GM21381 (cell line): ENCODE measurements around the gene CISH.

Source experiments
- ATAC-seq: cut with Tn5 transposase; IDR thresholded peaks from one replicate; pipeline ENCODE4 v1.9.1; 2021; ENCODE audit warnings: mild to moderate bottlenecking, moderate library complexity; ENCODE audit not compliant: unreplicated experiment

CISH gene

DNA sequence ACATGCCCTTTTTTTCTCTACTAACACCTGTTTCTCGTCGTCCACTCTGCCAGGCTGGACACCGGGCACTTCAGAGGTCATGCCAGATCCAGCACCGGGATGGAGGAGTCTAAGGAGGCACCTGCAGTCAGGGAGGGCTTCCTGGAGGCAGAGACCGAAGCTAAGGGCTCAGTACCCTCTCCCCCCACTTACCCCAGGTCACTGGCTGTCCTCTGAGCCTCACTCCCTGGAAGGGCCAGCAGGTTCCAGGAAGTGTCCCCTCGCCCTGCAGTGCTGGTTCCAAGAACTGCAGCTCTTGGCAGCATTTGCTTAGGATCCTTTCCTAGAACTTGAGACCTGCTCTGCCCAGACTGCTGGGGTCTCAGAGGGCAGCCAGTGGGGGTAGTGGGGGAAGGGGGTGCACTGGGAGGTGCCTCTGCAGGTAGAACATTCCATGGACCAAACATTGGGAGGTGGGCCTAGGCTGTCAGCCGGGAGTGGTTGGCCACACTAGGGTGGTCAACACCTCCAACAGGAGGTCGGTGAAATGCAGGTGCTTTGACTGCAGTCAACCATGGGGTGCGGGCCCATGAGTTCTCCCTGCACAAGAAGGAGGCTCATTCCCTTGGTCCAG lies 11.3 kb downstream of the CISH start:
- ATAC-seq, result no peak

DNA sequence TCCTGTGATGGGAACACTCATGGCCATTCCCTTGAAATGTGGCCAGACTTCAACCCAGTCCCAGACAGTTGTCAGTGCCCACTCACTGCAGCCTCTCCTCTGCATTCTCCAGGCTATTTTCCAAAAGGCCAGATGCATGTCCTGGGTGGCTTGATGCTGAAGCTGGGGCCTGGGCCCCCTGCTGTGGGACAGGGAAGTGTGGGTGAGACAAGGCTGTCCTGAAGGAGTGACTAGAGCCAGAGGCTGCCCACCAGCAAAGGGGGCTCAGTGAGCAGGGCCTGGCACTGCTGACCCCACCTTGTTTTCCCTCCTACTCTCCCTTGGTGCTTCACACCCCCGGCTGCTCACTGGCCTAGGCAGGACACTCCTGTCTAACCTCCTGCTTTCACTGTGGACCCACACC lies 11.9 kb downstream of the CISH start:
- no peak for ATAC-seq

DNA sequence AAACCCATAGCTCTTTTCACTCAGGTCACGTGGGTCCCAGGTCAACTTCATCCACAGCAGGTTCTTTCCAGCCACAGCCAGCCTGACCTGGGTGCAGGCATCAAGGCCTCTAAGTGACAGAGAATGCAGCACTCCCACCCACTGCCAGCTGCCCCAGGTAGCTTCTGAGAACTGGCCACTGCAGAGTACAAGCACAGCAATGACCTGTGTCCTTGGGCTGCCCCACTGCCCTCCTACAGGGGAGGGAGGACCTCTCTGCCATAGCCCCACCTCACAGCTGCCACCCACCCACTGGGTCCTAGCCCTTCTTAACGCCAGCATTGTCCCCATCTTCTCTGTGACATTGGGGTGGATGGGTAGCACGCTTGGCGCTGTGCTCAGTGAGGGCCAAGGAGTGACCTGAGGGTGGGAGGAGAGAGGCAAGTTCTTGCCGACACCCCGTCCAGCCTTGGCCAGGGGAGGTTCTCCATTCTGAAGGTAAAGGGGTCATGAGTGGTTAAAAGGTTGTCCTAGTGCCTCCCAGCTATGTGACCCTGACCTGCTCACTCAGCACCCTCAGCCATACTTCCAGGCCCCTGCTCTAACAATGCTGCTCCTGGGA lies 12.4 kb downstream of the CISH start:
- ATAC-seq, result no peak

DNA sequence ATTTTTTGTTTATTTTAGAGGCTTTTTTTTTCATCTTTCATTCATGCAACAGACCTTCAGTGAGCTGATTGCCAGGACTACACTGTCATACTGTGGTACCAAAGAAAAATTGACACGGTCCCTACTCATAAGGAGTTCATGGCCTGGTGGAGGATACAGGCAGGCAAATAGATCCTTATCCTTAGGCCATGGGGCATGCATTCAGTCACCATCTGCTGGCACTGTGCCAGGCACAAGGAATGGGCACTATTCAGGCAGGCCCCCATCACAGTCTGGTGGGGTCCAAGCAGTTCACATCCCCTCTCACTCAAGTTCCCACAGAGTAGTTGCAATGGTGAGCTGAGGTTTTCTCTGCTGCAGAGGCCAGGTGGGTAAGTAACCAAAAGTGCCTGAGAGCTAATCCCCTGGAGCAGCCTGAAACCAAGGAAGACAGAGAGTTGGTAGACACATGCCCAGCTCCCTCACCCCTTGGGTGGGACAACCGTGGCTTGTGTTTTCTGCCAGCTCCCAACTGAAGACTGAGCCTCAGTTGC lies 17.3 kb downstream of the CISH start:
- ATAC-seq, result no peak

DNA sequence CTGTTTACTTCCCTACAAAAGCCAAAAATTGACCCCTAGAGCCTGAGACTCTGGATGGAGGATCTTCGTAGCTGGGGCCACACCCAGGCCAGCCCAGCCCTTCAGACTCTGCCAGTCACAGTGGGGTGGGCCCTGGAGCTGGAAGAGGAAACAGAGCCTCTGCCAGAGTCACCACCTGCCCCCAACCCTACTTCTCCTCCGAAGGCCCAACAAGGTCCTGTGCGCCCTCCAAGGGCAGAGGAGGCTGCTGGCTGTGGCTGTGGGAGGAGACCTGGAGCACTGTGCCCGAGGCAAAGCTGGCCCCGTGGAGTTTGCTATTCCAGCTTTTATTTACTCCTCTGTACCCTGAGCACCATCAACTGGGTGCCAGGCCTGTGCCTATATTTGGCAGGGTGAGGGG lies 19.0 kb downstream of the CISH start:
- no peak for ATAC-seq

DNA sequence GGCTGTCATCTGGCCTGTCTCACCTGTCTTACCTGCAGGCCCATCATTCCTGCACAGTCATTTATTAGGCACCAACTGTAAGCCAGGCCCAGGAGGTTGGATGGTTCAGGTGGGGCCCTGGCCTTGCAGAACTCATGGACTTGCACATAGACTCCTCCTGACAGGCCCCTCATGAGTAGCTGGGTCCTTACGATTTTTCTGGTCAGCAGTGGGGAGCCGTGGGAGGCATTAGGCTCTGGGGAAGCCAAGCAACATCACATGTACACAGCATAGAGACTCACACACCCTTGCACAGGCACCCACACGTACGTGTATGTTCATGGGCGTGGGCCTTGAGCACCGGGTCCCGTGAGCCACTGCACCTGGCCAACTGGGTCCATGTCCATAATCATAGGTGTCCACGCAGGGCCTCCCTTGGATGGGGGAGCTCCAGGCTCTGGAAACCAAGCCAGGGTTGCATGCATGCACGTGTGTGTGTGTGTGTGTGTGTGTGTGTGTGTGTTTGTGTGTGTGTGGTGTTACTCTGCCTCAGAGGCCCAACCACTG lies 20.3 kb downstream of the CISH start:
- peak; percentile 6 for ATAC-seq

DNA sequence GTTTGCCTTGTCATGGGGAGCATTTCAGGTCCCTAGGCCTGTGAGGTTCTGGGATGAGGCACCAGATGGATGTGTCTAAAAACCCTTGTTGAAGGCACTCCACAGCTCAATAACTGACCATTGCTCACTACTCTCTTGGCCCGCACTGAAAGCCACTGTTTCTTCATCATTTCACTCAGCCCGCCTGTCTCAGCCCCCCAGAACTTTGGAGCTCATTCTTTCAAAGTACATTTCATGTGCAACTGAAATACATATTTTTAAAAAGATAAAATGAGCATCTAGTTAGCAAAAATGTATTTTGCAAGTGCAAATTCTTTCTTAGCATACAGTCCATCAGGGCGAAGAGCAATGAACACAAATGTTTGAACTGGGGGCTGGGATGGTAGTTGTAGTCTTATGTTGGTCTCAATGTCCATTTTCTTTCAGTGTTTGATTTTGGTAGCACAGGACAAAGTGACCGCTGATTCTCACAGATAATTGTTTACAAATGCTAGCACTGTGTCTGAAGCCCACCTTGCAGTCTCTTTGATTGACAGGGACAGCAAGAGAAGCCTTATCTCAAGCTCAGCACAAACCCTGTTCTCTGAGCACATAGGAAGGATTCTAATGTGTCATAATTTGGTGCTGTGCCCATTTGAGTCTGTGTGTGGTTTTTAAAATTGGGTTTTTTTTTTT lies 22.7 kb downstream of the CISH start:
- no peak for ATAC-seq

DNA sequence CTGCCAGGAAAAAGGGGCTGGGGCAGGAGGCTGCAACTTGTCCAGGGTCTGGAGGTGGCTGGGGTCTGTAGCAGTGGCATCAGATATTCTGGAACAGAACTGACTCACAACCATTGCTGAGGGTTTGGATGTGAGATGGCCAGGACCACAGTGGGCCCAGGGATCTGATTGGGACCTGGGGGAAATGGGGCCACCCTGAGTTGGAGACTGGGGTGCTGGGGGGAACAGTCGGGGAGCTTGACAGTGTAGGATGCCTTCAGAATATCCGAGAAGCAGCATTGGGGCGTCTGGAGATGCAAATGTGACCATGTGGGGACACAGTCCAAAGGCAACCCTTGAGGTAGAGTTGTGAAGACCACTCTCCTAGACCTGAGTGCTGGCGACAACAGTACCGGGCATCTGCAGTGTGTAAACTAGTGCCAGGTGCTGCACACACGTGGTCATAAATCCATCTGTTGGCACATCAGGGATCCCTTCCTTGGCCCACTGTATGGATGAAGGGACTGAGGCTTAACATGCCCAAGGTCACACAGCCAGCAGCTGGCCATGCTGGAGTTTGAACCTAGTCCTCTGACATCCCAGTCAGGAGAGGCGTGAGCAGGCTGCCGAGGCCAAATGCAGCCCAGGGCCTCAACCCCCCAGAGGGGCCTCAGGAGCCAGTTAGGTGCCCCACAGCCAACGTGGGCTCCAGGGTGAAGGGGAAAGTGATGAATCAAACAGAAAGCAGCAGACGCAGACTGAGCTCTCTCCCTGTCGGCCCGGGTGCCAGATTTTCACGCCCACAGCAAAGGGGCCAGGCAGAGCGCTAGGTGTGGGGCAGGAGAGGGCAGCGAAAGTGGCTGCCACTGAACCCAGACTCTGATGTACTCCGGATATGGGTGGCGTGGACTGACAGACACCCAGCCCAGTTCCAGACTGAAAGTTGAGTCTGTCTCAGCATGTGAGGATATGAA lies 23.5 kb downstream of the CISH start:
- peak; percentile 37 for ATAC-seq

DNA sequence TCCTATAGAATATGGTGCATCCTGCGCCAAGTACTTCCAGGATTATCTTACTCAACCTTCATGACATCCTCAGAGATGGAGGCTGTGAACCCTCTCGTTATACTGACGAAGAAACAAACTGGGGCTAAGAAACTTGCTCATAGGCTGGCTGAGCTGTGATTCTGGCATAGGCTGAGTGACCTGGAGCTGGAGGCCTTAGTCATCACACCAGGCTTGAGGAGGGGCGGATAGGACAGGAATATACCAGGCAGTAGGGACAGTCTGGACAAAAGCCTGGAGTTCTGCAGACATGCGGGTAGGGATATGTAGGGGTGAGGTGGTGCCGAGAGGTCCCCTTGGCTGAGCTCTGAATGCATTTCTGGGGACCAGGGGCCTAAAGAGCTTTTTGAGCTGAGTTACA lies 24.2 kb downstream of the CISH start:
- no peak for ATAC-seq

DNA sequence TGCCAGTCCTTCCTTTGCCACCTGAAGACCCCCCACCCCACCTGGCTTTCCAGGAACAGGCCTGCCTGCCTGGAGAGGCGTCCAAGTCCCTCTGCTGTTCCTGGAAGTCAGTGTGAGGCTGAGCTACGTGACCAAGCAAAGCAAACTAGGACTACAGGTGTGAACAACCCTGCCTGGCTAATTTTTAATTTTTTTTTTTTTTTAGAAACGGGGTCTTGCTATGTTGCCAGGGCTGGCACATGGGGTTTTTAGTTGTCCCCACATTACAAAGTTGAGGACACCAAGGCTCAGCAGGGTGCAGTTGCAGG lies 24.9 kb downstream of the CISH start:
- ATAC-seq, result no peak

DNA sequence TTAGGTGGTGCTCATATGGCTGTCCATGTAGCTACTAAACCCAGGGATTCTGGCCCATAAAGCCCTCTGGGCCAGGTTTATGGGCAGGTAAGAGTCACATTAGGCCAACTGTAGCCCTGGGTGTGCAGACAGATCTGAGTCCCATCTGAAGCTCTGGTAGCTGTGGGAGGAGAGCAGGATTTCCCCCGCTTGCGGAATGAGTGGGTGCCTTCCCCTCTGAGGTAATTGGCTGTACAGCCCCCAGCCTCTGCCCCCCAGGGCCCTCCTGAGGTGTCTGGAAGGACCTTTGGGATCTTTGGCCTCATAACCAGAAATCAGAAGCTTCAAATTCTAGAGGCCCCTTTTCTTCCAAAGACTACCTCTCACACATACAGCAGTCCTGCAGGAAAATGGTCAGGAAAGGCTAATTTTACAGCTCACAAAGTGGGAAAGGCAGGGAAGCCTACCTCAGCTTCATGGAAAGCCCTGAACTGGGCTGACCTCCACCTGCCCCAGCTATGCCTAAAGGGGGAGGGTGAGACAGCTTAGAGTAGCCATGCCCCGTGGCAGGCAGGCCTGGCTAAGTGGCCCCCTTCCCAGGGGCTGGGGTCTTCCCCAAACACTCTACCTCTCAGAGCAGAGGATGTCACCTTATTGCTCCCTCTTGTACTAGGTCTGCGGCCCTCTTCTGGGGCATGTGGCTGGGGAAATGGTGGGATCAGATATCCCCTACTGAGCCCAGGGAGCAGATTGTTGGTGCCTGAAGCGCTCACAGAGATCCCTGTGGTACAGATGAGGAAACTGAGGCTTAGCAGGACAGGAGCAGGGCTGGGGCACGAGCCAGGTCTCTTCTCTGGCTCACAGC lies 25.4 kb downstream of the CISH start:
- no peak for ATAC-seq

DNA sequence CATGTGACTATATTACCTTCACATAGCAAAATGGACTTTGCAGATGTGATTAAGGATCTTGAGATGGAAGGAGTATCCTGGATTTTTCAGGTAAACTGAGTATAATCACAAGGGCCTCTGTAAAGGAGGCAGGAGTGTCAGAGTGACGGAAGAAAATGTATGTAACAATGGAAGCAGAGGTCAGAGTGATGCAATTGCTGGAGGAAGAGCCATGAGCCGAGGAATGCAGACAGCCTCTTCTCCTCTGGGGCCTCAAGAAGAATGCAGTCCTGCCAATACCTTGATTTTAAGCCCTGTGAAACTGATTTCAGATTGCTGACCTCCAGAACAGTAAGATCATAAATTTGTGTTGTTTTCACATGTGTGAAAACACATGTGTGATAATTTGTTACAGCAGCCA lies 27.2 kb downstream of the CISH start:
- ATAC-seq, result no peak

DNA sequence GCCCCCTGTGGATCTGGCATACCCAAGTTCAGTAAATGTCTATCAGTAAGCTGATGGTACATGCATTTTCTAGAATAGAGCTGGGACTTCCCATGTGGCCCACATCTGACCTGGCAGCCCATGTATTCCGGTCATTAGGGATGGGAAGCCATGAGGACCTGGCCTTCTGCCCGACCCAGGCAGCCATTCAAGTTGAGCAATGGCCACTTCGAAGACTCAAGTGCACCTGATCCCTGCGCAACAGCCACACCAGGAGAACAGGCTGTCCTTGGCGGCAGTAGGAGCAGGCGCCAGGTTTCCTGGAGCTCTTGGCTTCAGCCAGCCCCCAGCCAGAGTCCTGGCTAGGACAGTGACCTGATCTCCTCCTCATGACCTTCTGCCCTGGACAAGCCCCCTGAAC lies 27.7 kb downstream of the CISH start:
- ATAC-seq, result no peak

DNA sequence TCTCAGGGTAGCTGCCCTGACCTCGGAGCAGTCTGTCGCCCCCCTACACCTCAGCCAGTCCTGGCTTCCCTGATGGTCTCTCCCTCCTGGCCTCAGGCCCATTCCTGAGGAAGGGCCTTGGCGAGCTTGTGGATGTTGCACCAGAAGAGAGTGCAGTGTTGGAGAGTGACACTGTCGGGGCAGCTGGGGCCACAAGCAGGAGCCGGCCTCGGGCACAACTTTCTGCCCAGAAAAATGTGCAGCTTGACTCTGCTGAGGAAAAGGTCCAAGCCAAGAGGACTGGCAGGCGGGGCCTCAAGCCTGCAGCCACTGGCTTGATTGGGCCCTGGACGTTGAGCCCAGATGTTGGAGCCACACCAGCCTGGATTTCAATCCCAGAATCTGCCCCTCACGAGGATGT lies 29.5 kb downstream of the CISH start:
- no peak for ATAC-seq

DNA sequence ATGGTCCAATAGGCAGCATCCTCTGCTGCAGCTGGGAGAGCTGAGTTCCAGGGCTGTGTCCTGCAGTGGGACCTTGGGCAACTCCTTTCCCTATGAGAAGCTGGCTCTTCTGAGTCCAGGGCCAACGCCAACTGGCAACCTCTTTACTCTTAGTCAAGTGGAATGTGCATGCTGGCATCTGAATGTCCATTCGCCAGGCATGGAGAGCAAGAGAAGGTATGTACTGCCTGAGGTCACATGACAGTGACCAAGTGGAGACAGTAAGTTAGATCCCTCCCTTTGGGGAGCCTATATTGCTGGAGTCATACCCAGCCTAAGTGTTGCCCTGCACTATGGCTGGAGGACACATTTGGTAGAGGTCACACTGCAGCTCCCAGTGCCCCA lies 30.1 kb downstream of the CISH start:
- no peak for ATAC-seq

DNA sequence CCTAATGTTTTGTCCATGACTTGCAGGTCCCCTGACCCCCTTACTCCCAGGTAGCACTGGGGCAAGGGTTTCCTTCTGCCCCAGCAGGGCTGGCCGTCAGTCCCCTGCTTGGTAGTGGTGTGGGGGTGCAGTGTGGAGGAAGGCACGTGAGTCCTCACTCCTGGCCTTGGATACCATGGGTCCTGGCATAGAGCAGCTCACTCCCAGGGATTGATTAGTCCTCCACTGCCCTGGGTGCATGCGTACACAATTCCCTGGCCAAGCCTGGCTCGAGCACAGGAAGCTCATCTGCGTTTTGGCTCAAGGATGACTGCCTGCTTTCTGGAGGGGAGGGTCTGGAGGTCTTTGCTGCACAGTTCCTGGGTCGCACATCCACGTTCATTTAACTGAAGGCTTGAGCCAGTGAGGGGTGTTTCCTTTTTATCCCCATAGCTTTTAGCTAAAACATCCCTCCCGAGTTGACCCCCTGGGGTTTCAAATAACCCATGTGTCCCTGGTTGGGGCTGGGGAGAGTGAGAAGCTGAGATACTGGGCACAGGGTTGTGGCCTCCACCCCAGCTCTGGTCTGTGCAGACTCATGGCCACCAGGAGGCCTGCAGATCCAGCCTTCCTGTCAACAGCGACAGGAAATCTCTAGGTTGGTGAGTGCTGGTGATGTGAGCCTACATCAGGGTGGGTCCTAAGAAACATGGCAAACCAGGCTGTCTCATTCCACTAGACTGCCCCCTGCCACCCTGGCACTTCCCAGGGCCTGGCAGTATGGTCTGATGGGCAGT lies 30.7 kb downstream of the CISH start:
- ATAC-seq, result no peak

DNA sequence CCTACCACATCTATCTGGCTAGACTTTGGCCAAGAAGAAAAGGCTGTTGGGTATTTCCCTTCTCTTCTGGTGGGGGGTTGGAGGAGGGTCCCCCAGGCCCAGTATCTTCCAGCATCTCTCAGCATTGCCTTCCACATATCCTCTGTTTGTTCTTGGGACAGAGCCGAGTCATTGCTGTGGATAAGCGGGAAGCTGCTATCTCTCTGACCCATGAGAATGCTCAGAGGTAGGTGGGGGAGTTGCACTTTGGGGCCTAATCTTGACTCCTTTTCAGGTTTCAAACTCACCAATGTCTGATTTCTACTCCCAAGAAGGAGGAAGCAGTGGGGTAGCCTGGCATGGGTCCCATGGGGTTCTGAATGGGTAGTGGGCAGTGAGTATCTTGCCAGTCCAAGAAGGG lies 34.2 kb downstream of the CISH start:
- ATAC-seq, result no peak

DNA sequence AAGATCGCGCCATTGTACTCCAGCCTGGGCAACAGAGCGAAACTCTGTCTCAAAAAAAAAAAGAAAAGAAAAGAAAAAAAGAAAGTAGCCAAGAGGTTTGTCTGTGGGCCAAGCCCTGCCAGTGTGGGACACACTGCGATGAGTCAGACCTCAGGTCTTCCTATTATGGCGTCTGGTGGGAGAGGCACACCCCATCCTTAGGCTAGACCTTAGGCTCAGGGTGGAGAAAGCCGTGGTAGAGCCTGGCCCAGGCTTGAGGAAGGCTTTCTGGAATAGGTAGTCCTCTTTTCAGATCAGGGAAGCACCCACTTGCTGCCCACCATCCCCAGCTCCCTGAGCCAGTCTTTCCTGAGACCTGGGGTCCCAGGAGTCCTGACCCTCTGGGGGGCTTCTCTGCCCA lies 36.2 kb downstream of the CISH start:
- no peak for ATAC-seq

DNA sequence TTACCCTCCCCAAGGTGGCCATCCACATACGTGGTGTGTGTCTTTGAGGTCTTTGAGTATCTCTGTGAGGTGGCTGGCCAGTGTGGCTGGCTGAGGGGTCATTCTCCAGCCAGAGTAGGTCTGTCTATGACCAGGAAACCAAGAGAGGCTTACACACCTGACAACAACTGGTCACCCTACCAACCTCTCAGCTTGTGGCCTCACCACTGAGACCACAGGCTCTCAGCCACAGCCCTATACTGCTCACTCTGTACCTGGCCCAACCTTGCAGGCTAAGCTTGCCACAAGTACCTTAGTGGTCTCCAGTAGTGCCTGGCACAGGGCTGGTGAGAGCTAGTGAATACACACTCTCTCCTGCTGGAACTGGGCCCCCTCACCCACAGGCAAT lies 37.1 kb downstream of the CISH start:
- no peak for ATAC-seq
